Naive B cell (primary cell): Measurements from ENCODE around the gene SETMAR. TPM values are rescaled to one million over a fixed set of nuclear protein-coding genes. Genes with fewer than 3 reads are reported as not detected.
"Not testable (repeated sequence)": the region's sequence is repeated elsewhere in the genome, so short reads cannot be mapped to it uniquely, and the experiment has no call there.

ENCODE experiments used
- ATAC-seq, 2 donors: fragments of 150-1000 bp; cut with Tn5 transposase; 2 replicates each; pipeline ENCODE4 v1.10.0; 2021; ENCODE audit warnings: low read depth in 2 of 2, mild to moderate bottlenecking in 2 of 2, moderate library complexity in 2 of 2
- DNase-seq: peaks from one replicate; pipeline ENCODE4 v3.0.0; 2022
- H3K27ac Mint-ChIP-seq, 6 donors: one replicate each; pipeline ENCODE4 v1.8.0; 2020 to 2022; ENCODE audit warnings: mild to moderate bottlenecking in 6 of 6, mixed read lengths in 6 of 6, moderate library complexity in 5 of 6, inconsistent platforms in 2 of 6
- H3K27me3 Mint-ChIP-seq, 3 donors: one replicate each; pipeline ENCODE4 v1.8.0; 2021 to 2022; ENCODE audit warnings: mixed read lengths in 3 of 3, mild to moderate bottlenecking in 1 of 3
- H3K36me3 Mint-ChIP-seq, 2 donors: one replicate each; pipeline ENCODE4 v1.8.0; 2020 to 2022; ENCODE audit warnings: mixed read lengths in 2 of 2, inconsistent platforms in 1 of 2, mild to moderate bottlenecking in 1 of 2
- H3K4me1 Mint-ChIP-seq, 3 donors: one replicate each; pipeline ENCODE4 v1.8.0; 2020 to 2022; ENCODE audit warnings: mixed read lengths in 3 of 3, inconsistent platforms in 1 of 3, mild to moderate bottlenecking in 1 of 3, moderate library complexity in 1 of 3
- H3K4me3 Mint-ChIP-seq, 8 donors: one replicate each; pipeline ENCODE4 v1.8.0; 2020 to 2022; ENCODE audit warnings: mild to moderate bottlenecking in 8 of 8, mixed read lengths in 8 of 8, moderate library complexity in 8 of 8, inconsistent platforms in 2 of 8
- H3K9me3 Mint-ChIP-seq, 7 donors: one replicate each; pipeline ENCODE4 v1.8.0; 2020 to 2022; ENCODE audit warnings: mixed read lengths in 7 of 7, mild to moderate bottlenecking in 5 of 7, inconsistent platforms in 2 of 7, moderate library complexity in 1 of 7
- polyA plus RNA-seq, 6 donors: library from polyadenylated mRNA; unstranded; fragments of 300-500 nt; fragmentation: Illumina TruSeq; gene quantifications; one replicate each; pipeline ENCODE4 v1.2.3, GENCODE V29; 2021; ENCODE audit warnings: low read depth in 6 of 6

SETMAR gene
- polyA plus RNA-seq, 6 donors from 2014 or later, result 7.4 to 11.1 (median 8.3) TPM; not detected in 1

- Mint-ChIP-seq H3K4me3 (no peak overlapping the region), H3K27ac (no peak overlapping the region), H3K9me3 (no peaks in the 10 kb centered on the region), H3K4me1 (peaks cover 0 to 2% (median 0%) of the 10 kb centered on the region in 3 donors), H3K27me3 (no peaks in the 10 kb centered on the region), H3K36me3 (peaks cover 0 to 8% of the 10 kb centered on the region in 2 donors)
- DNase-seq (no peak), ATAC-seq (no peak)
Measured at GRCh38 chr3:4297486-4297885, 5.7 kb upstream of the SETMAR start.

GRCh38 chr3:4302747-4303146 lies 422 bp upstream of the SETMAR start:
- H3K27ac Mint-ChIP-seq, result peak overlapping the region in 5 of 6 donors; percentile 47 to 98 (median 91)
- H3K4me3 Mint-ChIP-seq, result peak overlapping the region; percentile 89 to 99 (median 96)
- H3K9me3 Mint-ChIP-seq, result no peaks in the 10 kb centered on the region
- no peaks in the 10 kb centered on the region for H3K27me3 Mint-ChIP-seq
- H3K36me3 Mint-ChIP-seq, result peaks cover 0 to 8% of the 10 kb centered on the region in 2 donors
- H3K4me1 Mint-ChIP-seq, result peaks cover 12 to 14% (median 13%) of the 10 kb centered on the region in 3 donors
- DNase-seq, result no peak
- ATAC-seq, result no peak

- not testable (repeated sequence) for H3K36me3 Mint-ChIP-seq, DNase-seq, H3K27me3 Mint-ChIP-seq, H3K9me3 Mint-ChIP-seq, ATAC-seq
- H3K4me1 Mint-ChIP-seq, result peaks cover 12 to 14% (median 13%) of the 10 kb centered on the region in 3 donors
- H3K27ac Mint-ChIP-seq, result peak overlapping the region in 1 of 6 donors; percentile 47
- peak overlapping the region in 1 of 8 donors; percentile 59 for H3K4me3 Mint-ChIP-seq
Measured at GRCh38 chr3:4305210-4305609, 2.0 kb downstream of the SETMAR start.

GRCh38 chr3:4306091-4306490 lies 2.9 kb downstream of the SETMAR start:
- Mint-ChIP-seq H3K27ac (no peak overlapping the region), H3K27me3 (no peaks in the 10 kb centered on the region), H3K9me3 (no peaks in the 10 kb centered on the region), H3K36me3 (peaks cover 0 to 8% of the 10 kb centered on the region in 2 donors), H3K4me3 (no peak overlapping the region), H3K4me1 (peaks cover 14 to 17% (median 16%) of the 10 kb centered on the region in 3 donors)
- DNase-seq (no peak), ATAC-seq (no peak)

GRCh38 chr3:4306860-4307259 lies 3.7 kb downstream of the SETMAR start:
- no peaks in the 10 kb centered on the region for H3K9me3 Mint-ChIP-seq
- peak overlapping the region in 1 of 8 donors; percentile 30 for H3K4me3 Mint-ChIP-seq

GRCh38 chr3:4309491-4310128 lies 6.4 kb downstream of the SETMAR start:
- no peak for DNase-seq
- Mint-ChIP-seq H3K27ac (no peak overlapping the region), H3K4me3 (no peak overlapping the region), H3K9me3 (no peaks in the 10 kb centered on the region), H3K27me3 (no peaks in the 10 kb centered on the region), H3K36me3 (no peaks in the 10 kb centered on the region), H3K4me1 (peaks cover 5 to 10% (median 8%) of the 10 kb centered on the region in 3 donors)
- ATAC-seq, result no peak

More at GRCh38 chr3:4306860-4307259, 3.7 kb downstream of the SETMAR start:
- ATAC-seq, result no peak
- Mint-ChIP-seq H3K27ac (no peak overlapping the region), H3K36me3 (peaks cover 0 to 2% of the 10 kb centered on the region in 2 donors), H3K27me3 (no peaks in the 10 kb centered on the region), H3K4me1 (peaks cover 17 to 20% (median 19%) of the 10 kb centered on the region in 3 donors)
- DNase-seq, result no peak

- no peaks in the 10 kb centered on the region for H3K9me3 Mint-ChIP-seq
- DNase-seq (no peak), ATAC-seq (no peak)
- peaks cover 2 to 8% (median 7%) of the 10 kb centered on the region in 3 donors for H3K4me1 Mint-ChIP-seq
- H3K27me3 Mint-ChIP-seq, result no peaks in the 10 kb centered on the region
- H3K36me3 Mint-ChIP-seq, result peaks cover 0 to under 1% of the 10 kb centered on the region in 2 donors
- peak overlapping the region in 1 of 6 donors; percentile 16 for H3K27ac Mint-ChIP-seq
- H3K4me3 Mint-ChIP-seq, result no peak overlapping the region
Measured at GRCh38 chr3:4310971-4311370, 7.8 kb downstream of the SETMAR start.

- peaks cover 2 to 8% (median 7%) of the 10 kb centered on the region in 3 donors for H3K4me1 Mint-ChIP-seq
- ATAC-seq, result no peak
- DNase-seq, result no peak
Measured at GRCh38 chr3:4311496-4311895, 8.3 kb downstream of the SETMAR start.

GRCh38 chr3:4313606-4314293 lies 10.6 kb downstream of the SETMAR start:
- H3K9me3 Mint-ChIP-seq, result no peaks in the 10 kb centered on the region
- peaks cover 0 to 5% of the 10 kb centered on the region in 2 donors for H3K36me3 Mint-ChIP-seq
- H3K27me3 Mint-ChIP-seq, result no peaks in the 10 kb centered on the region
- H3K4me3 Mint-ChIP-seq, result no peak overlapping the region
- ATAC-seq (no peak), DNase-seq (no peak)
- H3K27ac Mint-ChIP-seq, result no peak overlapping the region
- H3K4me1 Mint-ChIP-seq, result peaks cover 2 to 11% (median 8%) of the 10 kb centered on the region in 3 donors

More at GRCh38 chr3:4311496-4311895, 8.3 kb downstream of the SETMAR start:
- peaks cover 0 to 5% of the 10 kb centered on the region in 2 donors for H3K36me3 Mint-ChIP-seq
- no peaks in the 10 kb centered on the region for H3K27me3 Mint-ChIP-seq
- H3K27ac Mint-ChIP-seq, result no peak overlapping the region
- H3K4me3 Mint-ChIP-seq, result no peak overlapping the region
- no peaks in the 10 kb centered on the region for H3K9me3 Mint-ChIP-seq

GRCh38 chr3:4314688-4315087 lies 11.5 kb downstream of the SETMAR start:
- no peak for DNase-seq

GRCh38 chr3:4320096-4320911 lies 17.1 kb downstream of the SETMAR start:
- ATAC-seq, result no peak
- H3K36me3 Mint-ChIP-seq, result peaks cover 0 to 5% of the 10 kb centered on the region in 2 donors
- H3K4me3 Mint-ChIP-seq, result no peak overlapping the region
- peaks cover 0 to 4% (median 0%) of the 10 kb centered on the region in 3 donors for H3K4me1 Mint-ChIP-seq
- DNase-seq, result no peak
- no peaks in the 10 kb centered on the region for H3K27me3 Mint-ChIP-seq
- H3K9me3 Mint-ChIP-seq, result peaks cover 0 to 2% (median 0%) of the 10 kb centered on the region in 7 donors
- peak overlapping the region in 1 of 6 donors; percentile 2 for H3K27ac Mint-ChIP-seq

More at GRCh38 chr3:4314688-4315087, 11.5 kb downstream of the SETMAR start:
- no peaks in the 10 kb centered on the region for H3K9me3 Mint-ChIP-seq
- ATAC-seq, result no peak
- peaks cover 2 to 11% (median 8%) of the 10 kb centered on the region in 3 donors for H3K4me1 Mint-ChIP-seq
- no peak overlapping the region for H3K4me3 Mint-ChIP-seq
- H3K27ac Mint-ChIP-seq, result no peak overlapping the region
- no peaks in the 10 kb centered on the region for H3K27me3 Mint-ChIP-seq
- H3K36me3 Mint-ChIP-seq, result peaks cover 0 to 5% of the 10 kb centered on the region in 2 donors

GRCh38 chr3:4321732-4322131 lies 18.6 kb downstream of the SETMAR start:
- DNase-seq, result no peak
- H3K9me3 Mint-ChIP-seq, result peaks cover 0 to 4% (median 0%) of the 10 kb centered on the region in 7 donors
- no peak overlapping the region for H3K4me3 Mint-ChIP-seq
- no peak overlapping the region for H3K27ac Mint-ChIP-seq
- H3K4me1 Mint-ChIP-seq, result peaks cover 0 to 4% (median 0%) of the 10 kb centered on the region in 3 donors
- no peak for ATAC-seq
- no peaks in the 10 kb centered on the region for H3K36me3 Mint-ChIP-seq
- H3K27me3 Mint-ChIP-seq, result no peaks in the 10 kb centered on the region

- H3K4me3 Mint-ChIP-seq, result no peak overlapping the region
- H3K4me1 Mint-ChIP-seq, result peaks cover 0 to 4% (median 0%) of the 10 kb centered on the region in 3 donors
- H3K27ac Mint-ChIP-seq, result no peak overlapping the region
- no peaks in the 10 kb centered on the region for H3K27me3 Mint-ChIP-seq
- H3K9me3 Mint-ChIP-seq, result peaks cover 0 to 9% (median 0%) of the 10 kb centered on the region in 7 donors
- DNase-seq (no peak), ATAC-seq (no peak)
- no peaks in the 10 kb centered on the region for H3K36me3 Mint-ChIP-seq
Measured at GRCh38 chr3:4322635-4323034, 19.5 kb downstream of the SETMAR start.
